Tibial nerve (tissue), 4 donors: Measurements from ENCODE around the gene SERPINE1.

Source experiments
- EP300 ChIP-seq, 2 donors: sonication (generic); formaldehyde crosslinking; IDR thresholded peaks; one replicate each; pipeline ENCODE4 v1.6.1; 2017; ENCODE audit warnings: antibody characterized with exemption in 2 of 2, mild to moderate bottlenecking in 1 of 2
- POLR2A ChIP-seq, 2 donors: fragments of 450-650 bp; IDR thresholded peaks; one replicate each; pipeline ENCODE4 v1.6.1; 2017; ENCODE audit warnings: antibody characterized with exemption in 2 of 2, mild to moderate bottlenecking in 2 of 2, moderate library complexity in 2 of 2
- TF ChIP-seq, protein P1 (sequence below), 5 experiments: fragments of 200-600 bp in 3 of 5; fragments of 450-650 bp in 2 of 5; sonication (generic) in 3 of 5; IDR thresholded peaks; one replicate each; pipeline ENCODE4 v1.5.1; 2016 to 2019; ENCODE audit warnings: antibody characterized with exemption in 5 of 5, mild to moderate bottlenecking in 3 of 5, moderate library complexity in 2 of 5

DNA sequence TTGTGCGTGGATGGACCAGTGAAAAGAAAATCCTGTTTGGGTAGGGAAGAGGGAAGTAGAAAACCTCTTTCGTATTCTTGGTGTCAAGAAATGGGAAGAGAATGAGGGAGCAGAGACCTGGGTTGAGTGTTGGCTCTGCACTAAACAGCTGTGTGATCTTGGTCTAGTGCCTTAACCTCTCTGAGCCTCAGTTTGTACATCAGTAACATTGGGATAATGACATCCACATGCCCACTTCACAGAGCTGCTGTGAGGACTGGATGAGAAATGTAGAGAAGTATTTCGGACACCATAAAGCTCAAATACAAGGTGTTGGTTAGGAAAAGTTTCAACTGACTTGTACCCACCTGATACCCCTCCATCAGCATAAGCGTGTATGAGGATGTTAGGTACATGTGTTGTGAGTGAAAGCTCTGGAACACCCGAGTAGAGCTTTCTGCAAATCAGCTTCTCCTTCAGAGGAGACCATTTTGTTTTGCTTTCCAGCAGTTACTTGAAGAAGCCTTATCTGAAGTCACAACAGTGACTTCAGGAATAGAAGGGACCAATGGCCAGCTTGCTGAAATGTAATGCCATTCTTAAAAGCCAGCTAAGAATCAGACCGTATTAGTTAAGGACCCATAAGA is 30.5 kb upstream of the SERPINE1 start:
- TF ChIP-seq, protein P1, sequence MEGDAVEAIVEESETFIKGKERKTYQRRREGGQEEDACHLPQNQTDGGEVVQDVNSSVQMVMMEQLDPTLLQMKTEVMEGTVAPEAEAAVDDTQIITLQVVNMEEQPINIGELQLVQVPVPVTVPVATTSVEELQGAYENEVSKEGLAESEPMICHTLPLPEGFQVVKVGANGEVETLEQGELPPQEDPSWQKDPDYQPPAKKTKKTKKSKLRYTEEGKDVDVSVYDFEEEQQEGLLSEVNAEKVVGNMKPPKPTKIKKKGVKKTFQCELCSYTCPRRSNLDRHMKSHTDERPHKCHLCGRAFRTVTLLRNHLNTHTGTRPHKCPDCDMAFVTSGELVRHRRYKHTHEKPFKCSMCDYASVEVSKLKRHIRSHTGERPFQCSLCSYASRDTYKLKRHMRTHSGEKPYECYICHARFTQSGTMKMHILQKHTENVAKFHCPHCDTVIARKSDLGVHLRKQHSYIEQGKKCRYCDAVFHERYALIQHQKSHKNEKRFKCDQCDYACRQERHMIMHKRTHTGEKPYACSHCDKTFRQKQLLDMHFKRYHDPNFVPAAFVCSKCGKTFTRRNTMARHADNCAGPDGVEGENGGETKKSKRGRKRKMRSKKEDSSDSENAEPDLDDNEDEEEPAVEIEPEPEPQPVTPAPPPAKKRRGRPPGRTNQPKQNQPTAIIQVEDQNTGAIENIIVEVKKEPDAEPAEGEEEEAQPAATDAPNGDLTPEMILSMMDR (IDR thresholded peaks at IDR 0.05): no peak
- no peak for TF ChIP-seq POLR2A (IDR thresholded peaks at IDR 0.05)
- TF ChIP-seq EP300 (IDR thresholded peaks at IDR 0.05): no peak
